ENCODE measurements around the gene CORO7. TPM values are rescaled to one million over a fixed set of nuclear protein-coding genes. Genes with fewer than 3 reads are reported as not detected.

The CORO7 gene
- total RNA-seq, 1 experiment from 2014 or later: 51.0 TPM

- H3K27ac Mint-ChIP-seq (ENCODE audit: unreplicated experiment): no peak overlapping the region
- no peak overlapping the region for H3K4me3 Mint-ChIP-seq (ENCODE audit: low read depth, unreplicated experiment)
- TF ChIP-seq CTCF (IDR thresholded peaks at IDR 0.05; ENCODE audit: unreplicated experiment): no peak
- intact Hi-C loops (cut with micrococcal nuclease; ENCODE audit: unreplicated experiment): no loop called here
- H3K9me3 Mint-ChIP-seq (ENCODE audit: low read depth, unreplicated experiment): no peaks in the 10 kb centered on the region
- peaks cover 15% of the 10 kb centered on the region for H3K4me1 Mint-ChIP-seq (ENCODE audit: low read depth, unreplicated experiment)
- no peaks in the 10 kb centered on the region for H3K27me3 Mint-ChIP-seq (ENCODE audit: unreplicated experiment)
- no peak for DNase-seq
- no TSS peak for BruUV-seq (replicated peaks)
- CTCF ChIA-PET: no interaction called here
- H3K36me3 Mint-ChIP-seq (ENCODE audit: insufficient read depth, unreplicated experiment): peaks cover 40% of the 10 kb centered on the region
Observed at GRCh38 chr16:4411684-4412083, 4.7 kb downstream of the CORO7 start.

GRCh38 chr16:4410335-4411075 is 5.9 kb downstream of the CORO7 start:
- no peaks in the 10 kb centered on the region for H3K27me3 Mint-ChIP-seq (ENCODE audit: unreplicated experiment)
- DNase-seq: no peak
- CTCF ChIA-PET: interaction anchor here (0.7 kb wide), 1 partner anchor 44 kb away, joined by 3 read pairs; no protein-coding TSS in a partner anchor
- no peak overlapping the region for H3K27ac Mint-ChIP-seq (ENCODE audit: unreplicated experiment)
- BruUV-seq (replicated peaks): no TSS peak
- intact Hi-C loops (cut with micrococcal nuclease; ENCODE audit: unreplicated experiment): no loop called here
- H3K36me3 Mint-ChIP-seq (ENCODE audit: insufficient read depth, unreplicated experiment): peaks cover 42% of the 10 kb centered on the region
- H3K4me1 Mint-ChIP-seq (ENCODE audit: low read depth, unreplicated experiment): peaks cover 14% of the 10 kb centered on the region
- H3K9me3 Mint-ChIP-seq (ENCODE audit: low read depth, unreplicated experiment): no peaks in the 10 kb centered on the region
- no peak overlapping the region for H3K4me3 Mint-ChIP-seq (ENCODE audit: low read depth, unreplicated experiment)
- no peak for TF ChIP-seq CTCF (IDR thresholded peaks at IDR 0.05; ENCODE audit: unreplicated experiment)

- Mint-ChIP-seq H3K9me3 (ENCODE audit: low read depth, unreplicated experiment) (no peaks in the 10 kb centered on the region), H3K4me3 (ENCODE audit: low read depth, unreplicated experiment) (no peak overlapping the region), H3K27me3 (ENCODE audit: unreplicated experiment) (no peaks in the 10 kb centered on the region), H3K4me1 (ENCODE audit: low read depth, unreplicated experiment) (peaks cover 2% of the 10 kb centered on the region), H3K36me3 (ENCODE audit: insufficient read depth, unreplicated experiment) (peaks cover 47% of the 10 kb centered on the region), H3K27ac (ENCODE audit: unreplicated experiment) (no peak overlapping the region)
- DNase-seq: no peak
- BruUV-seq (replicated peaks): no TSS peak
- TF ChIP-seq CTCF (IDR thresholded peaks at IDR 0.05; ENCODE audit: unreplicated experiment): no peak
- CTCF ChIA-PET: interaction anchor here (0.6 kb wide), 1 partner anchor 83 kb away, joined by 5 read pairs; no protein-coding TSS in a partner anchor
- intact Hi-C loops (cut with micrococcal nuclease; ENCODE audit: unreplicated experiment): no loop called here
Observed at GRCh38 chr16:4409081-4409932, 7.1 kb downstream of the CORO7 start.

- TF ChIP-seq CTCF (IDR thresholded peaks at IDR 0.05; ENCODE audit: unreplicated experiment): no peak
- Mint-ChIP-seq H3K4me1 (ENCODE audit: low read depth, unreplicated experiment) (no peaks in the 10 kb centered on the region), H3K27me3 (ENCODE audit: unreplicated experiment) (no peaks in the 10 kb centered on the region), H3K27ac (ENCODE audit: unreplicated experiment) (no peak overlapping the region), H3K4me3 (ENCODE audit: low read depth, unreplicated experiment) (no peak overlapping the region), H3K9me3 (ENCODE audit: low read depth, unreplicated experiment) (no peaks in the 10 kb centered on the region), H3K36me3 (ENCODE audit: insufficient read depth, unreplicated experiment) (peaks cover 49% of the 10 kb centered on the region)
- BruUV-seq (replicated peaks): no TSS peak
- no peak for DNase-seq
- intact Hi-C loops (cut with micrococcal nuclease; ENCODE audit: unreplicated experiment): no loop called here
- CTCF ChIA-PET: no interaction called here
Observed at GRCh38 chr16:4408323-4408690, 8.1 kb downstream of the CORO7 start.

Measured in Calu3 (cell line).